Gastroesophageal sphincter (tissue), 4 donors: Measurements from ENCODE around the gene TPRA1. TPM values are rescaled to one million over a fixed set of nuclear protein-coding genes. Genes with fewer than 3 reads are reported as not detected.

Experiments used
- ATAC-seq: fragments of 150-250 bp; one replicate; pipeline ENCODE4 v1.9.1; 2016; ENCODE audit warnings: mild to moderate bottlenecking, moderate library complexity
- H3K27ac ChIP-seq, 4 donors: fragments of 200-600 bp; sonication (generic) in 3 of 4; 1 replicate in 3 of 4; 2 replicates in 1 of 4; pipeline ENCODE4 v1.5.1; 2016 to 2019
- H3K27me3 ChIP-seq: fragments of 200-600 bp; sonication (generic); one replicate; pipeline ENCODE4 v1.5.1; 2019
- H3K36me3 ChIP-seq, 2 donors: fragments of 200-600 bp; sonication (generic); one replicate each; pipeline ENCODE4 v1.5.1; 2019; ENCODE audit warnings: control low read depth in 1 of 2
- H3K4me1 ChIP-seq, 3 donors: fragments of 200-600 bp; sonication (generic); 1 replicate in 2 of 3; 2 replicates in 1 of 3; pipeline ENCODE4 v1.5.1; 2016 to 2019; ENCODE audit warnings: control low read depth in 2 of 3
- H3K4me3 ChIP-seq, 2 donors: fragments of 200-600 bp; sonication (generic); one replicate each; pipeline ENCODE4 v1.5.1; 2019; ENCODE audit warnings: mild to moderate bottlenecking in 1 of 2, moderate library complexity in 1 of 2
- H3K9me3 ChIP-seq, 3 donors: fragments of 200-600 bp; sonication (generic); one replicate each; pipeline ENCODE4 v1.5.1; 2017 to 2019; ENCODE audit warnings: control low read depth in 2 of 3
- EP300 ChIP-seq: sonication (generic); formaldehyde crosslinking; IDR thresholded peaks from one replicate; pipeline ENCODE4 v1.6.1; 2017; ENCODE audit warnings: antibody characterized with exemption, mild to moderate bottlenecking
- POLR2A ChIP-seq, 2 donors: fragments of 450-650 bp; IDR thresholded peaks; one replicate each; pipeline ENCODE4 v1.6.1; 2017; ENCODE audit warnings: antibody characterized with exemption in 2 of 2, mild to moderate bottlenecking in 2 of 2, moderate library complexity in 1 of 2
- POLR2AphosphoS5 ChIP-seq: sonication (generic); formaldehyde crosslinking; IDR thresholded peaks from one replicate; pipeline ENCODE4 v1.6.1; 2017; ENCODE audit warnings: antibody characterized with exemption
- WGBS, 2 donors: methylation state at CpG; one replicate each; pipeline ENCODE4 v1.1.5; 2018; ENCODE audit warnings: low coverage in 1 of 2; 5-methylcytosine and 5-hydroxymethylcytosine counted together
- total RNA-seq, 4 donors: library from RNA; depleted of rRNA; stranded (reverse); fragments of >200 nt; gene quantifications; one replicate each; pipeline ENCODE4 v1.1.0, GENCODE V29; 2016
- TF ChIP-seq, protein P1 (sequence below), 4 experiments: fragments of 200-600 bp in 2 of 4; fragments of 450-650 bp in 2 of 4; sonication (generic) in 1 of 4; IDR thresholded peaks; one replicate each; pipeline ENCODE4 v1.5.1; 2017 to 2019; ENCODE audit warnings: antibody characterized with exemption in 4 of 4, mild to moderate bottlenecking in 2 of 4, moderate library complexity in 2 of 4

Gene TPRA1
- total RNA-seq, 4 donors from 2014 or later: 25.6 to 36.3 (median 33.2) TPM

DNA sequence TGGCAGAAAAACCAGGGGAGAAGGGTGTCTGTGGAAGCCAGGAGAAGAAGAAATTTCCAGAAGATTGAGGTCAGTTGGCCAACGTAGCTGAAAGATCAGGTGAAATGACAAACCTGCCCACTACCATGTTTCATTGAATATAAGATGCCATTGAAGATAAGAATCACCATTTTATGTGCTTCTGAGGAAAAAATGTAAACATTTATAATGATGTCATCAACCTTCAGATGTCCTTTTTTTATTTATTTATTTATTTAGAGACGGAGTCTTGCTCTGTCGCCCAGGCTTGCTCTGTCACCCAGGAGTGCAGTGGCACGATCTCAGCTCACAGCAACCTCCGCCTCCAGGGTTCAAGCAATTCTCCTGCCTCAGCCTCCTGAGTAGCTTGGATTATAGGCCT lies 33.5 kb upstream of the TPRA1 start:
- no peak overlapping the region for H3K4me3 ChIP-seq
- no peak for TF ChIP-seq POLR2A (IDR thresholded peaks at IDR 0.05)
- TF ChIP-seq POLR2AphosphoS5: no peak
- no peak for TF ChIP-seq EP300
- TF ChIP-seq, protein P1, sequence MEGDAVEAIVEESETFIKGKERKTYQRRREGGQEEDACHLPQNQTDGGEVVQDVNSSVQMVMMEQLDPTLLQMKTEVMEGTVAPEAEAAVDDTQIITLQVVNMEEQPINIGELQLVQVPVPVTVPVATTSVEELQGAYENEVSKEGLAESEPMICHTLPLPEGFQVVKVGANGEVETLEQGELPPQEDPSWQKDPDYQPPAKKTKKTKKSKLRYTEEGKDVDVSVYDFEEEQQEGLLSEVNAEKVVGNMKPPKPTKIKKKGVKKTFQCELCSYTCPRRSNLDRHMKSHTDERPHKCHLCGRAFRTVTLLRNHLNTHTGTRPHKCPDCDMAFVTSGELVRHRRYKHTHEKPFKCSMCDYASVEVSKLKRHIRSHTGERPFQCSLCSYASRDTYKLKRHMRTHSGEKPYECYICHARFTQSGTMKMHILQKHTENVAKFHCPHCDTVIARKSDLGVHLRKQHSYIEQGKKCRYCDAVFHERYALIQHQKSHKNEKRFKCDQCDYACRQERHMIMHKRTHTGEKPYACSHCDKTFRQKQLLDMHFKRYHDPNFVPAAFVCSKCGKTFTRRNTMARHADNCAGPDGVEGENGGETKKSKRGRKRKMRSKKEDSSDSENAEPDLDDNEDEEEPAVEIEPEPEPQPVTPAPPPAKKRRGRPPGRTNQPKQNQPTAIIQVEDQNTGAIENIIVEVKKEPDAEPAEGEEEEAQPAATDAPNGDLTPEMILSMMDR (IDR thresholded peaks at IDR 0.05): no peak

DNA sequence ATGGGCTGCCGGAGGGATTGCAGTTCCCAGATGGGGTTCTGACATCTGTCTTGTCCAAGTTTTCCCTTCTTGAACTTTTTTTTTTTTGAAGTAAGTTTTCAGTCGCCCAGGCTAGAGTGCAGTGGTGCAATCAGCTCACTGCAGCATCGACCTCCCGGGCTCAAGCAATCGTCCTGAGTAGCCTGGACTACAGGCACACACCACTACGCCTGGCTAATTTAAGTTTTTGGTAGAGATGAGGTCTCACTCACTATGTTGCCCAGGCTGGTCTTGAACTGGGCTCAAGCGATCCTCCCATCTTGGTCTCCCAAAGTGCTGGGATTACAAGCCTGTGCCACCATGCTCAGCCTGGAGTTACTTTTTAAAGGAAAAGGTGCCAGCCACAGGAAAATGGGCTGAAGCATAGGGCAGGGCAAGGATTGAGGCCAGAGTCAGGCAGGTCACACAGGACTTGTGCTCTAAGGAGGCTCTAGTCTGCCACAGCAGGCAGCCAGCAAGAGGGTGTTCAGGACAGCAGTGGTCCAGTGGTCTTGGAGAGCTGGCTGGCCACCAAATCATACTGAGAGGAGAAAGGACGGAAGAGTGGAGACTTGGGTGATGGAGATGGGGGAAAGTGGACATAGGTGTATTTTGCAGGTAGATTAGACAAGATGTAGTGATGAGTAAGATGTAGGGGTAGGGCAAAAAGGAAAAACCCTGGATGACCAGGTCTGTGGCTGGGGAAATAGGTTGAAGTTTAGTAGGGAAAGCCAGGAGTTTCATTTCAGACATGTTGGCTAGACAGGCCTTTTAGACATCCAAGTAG lies 32.4 kb upstream of the TPRA1 start:
- WGBS, 2 donors: 83 to 89% methylated on average over 3 to 5 of the region's 8 CpGs
- Histone ChIP-seq H3K4me1 (no peaks in the 10 kb centered on the region), H3K9me3 (no peaks in the 10 kb centered on the region), H3K27me3 (no peaks in the 10 kb centered on the region), H3K4me3 (no peak overlapping the region), H3K27ac (no peak overlapping the region), H3K36me3 (peaks cover 0 to 41% of the 10 kb centered on the region in 2 donors)
- TF ChIP-seq, protein P1 (IDR thresholded peaks at IDR 0.05): no peak
- ATAC-seq: no peak

More for the DNA sequence above, 33.5 kb upstream of the TPRA1 start:
- H3K27me3 ChIP-seq: no peaks in the 10 kb centered on the region
- no peaks in the 10 kb centered on the region for H3K9me3 ChIP-seq
- no peak overlapping the region for H3K27ac ChIP-seq
- ATAC-seq: no peak
- peaks cover 0 to 31% of the 10 kb centered on the region in 2 donors for H3K36me3 ChIP-seq
- WGBS, 2 donors: 84 to 85% methylated on average over 5 of the region's 5 CpGs
- peaks cover 0 to 3% (median 0%) of the 10 kb centered on the region in 3 donors for H3K4me1 ChIP-seq

DNA sequence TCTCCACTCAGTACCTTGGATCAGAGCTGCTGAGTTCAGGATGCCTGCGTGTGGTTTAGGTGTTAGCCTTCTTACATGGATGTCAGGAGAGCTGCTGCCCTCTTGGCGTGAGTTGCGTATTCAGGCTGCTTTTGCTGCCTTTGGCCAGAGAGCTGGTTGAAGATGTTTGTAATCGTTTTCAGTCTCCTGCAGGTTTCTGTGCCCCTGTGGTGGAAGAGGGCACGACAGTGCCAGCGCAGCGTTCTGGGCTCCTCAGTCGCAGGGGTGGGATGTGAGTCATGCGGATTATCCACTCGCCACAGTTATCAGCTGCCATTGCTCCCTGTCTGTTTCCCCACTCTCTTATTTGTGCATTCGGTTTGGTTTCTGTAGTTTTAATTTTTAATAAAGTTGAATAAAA lies 31.5 kb upstream of the TPRA1 start:
- no peak overlapping the region for H3K4me3 ChIP-seq
- 84 to 95% methylated on average over 4 to 5 of the region's 11 CpGs for WGBS, 2 donors
- H3K27ac ChIP-seq: no peak overlapping the region
- no peaks in the 10 kb centered on the region for H3K27me3 ChIP-seq
- no peak for ATAC-seq
- no peaks in the 10 kb centered on the region for H3K4me1 ChIP-seq
- no peaks in the 10 kb centered on the region for H3K9me3 ChIP-seq
- no peak for TF ChIP-seq POLR2AphosphoS5
- TF ChIP-seq, protein P1 (IDR thresholded peaks at IDR 0.05): no peak
- H3K36me3 ChIP-seq: peaks cover 0 to 50% of the 10 kb centered on the region in 2 donors

DNA sequence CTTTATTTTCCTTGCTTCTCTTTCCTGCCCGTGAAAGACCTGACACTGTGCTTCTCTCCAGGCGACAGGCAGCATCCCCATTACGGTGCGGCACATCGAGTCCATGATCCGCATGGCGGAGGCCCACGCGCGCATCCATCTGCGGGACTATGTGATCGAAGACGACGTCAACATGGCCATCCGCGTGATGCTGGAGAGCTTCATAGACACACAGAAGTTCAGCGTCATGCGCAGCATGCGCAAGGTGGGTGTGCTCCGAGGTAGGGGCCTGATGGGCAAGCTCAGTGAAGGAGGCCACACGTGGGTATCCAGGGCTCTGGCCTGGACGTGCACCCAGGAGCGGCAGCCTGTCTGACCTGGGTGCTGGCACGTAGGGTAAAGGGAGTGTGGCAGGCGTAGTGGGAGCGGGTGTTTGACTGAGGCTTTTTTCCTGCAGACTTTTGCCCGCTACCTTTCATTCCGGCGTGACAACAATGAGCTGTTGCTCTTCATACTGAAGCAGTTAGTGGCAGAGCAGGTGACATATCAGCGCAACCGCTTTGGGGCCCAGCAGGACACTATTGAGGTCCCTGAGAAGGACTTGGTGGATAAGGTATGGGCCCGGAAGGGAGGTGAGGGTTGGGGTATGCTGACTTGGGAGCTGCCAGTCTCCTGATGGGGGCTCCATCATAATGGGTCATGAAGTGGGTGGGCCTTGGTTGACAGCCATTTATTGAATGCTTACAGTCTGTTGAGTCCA lies 30.3 kb upstream of the TPRA1 start:
- no peak for ATAC-seq
- WGBS, 2 donors: 95 to 100% methylated on average over 1 to 8 of the region's 32 CpGs
- no peaks in the 10 kb centered on the region for H3K4me1 ChIP-seq
- no peak for TF ChIP-seq POLR2A (IDR thresholded peaks at IDR 0.05)
- TF ChIP-seq, protein P1 (IDR thresholded peaks at IDR 0.05): no peak
- H3K9me3 ChIP-seq: no peaks in the 10 kb centered on the region
- peaks cover 0 to 62% of the 10 kb centered on the region in 2 donors for H3K36me3 ChIP-seq
- no peak overlapping the region for H3K27ac ChIP-seq
- H3K4me3 ChIP-seq: no peak overlapping the region
- H3K27me3 ChIP-seq: no peaks in the 10 kb centered on the region

DNA sequence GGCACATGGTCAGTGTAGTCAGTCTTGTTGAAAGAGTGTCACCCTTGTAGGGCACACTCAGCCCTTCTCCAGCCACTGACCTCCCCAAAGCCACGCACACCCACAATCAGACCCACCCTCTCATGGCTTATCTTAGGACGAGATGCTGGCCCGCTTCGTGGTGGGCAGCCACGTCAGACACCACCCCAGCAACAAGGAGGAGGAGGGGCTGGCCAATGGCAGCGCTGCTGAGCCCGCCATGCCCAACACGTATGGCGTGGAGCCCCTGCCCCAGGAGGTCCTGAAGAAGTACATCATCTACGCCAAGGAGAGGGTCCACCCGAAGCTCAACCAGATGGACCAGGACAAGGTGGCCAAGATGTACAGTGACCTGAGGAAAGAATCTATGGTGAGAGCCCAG lies 28.4 kb upstream of the TPRA1 start:
- no CpG with 5 or more reads among the region's 11 CpGs for WGBS, 2 donors
- H3K27ac ChIP-seq: no peak overlapping the region
- no peaks in the 10 kb centered on the region for H3K9me3 ChIP-seq
- no peaks in the 10 kb centered on the region for H3K4me1 ChIP-seq
- TF ChIP-seq, protein P1 (IDR thresholded peaks at IDR 0.05): no peak
- TF ChIP-seq EP300 (no peak), POLR2AphosphoS5 (no peak), POLR2A (IDR thresholded peaks at IDR 0.05) (no peak)
- ATAC-seq: no peak
- peaks cover 0 to 68% of the 10 kb centered on the region in 2 donors for H3K36me3 ChIP-seq
- H3K4me3 ChIP-seq: no peak overlapping the region
- H3K27me3 ChIP-seq: no peaks in the 10 kb centered on the region
